IPS-20b (cell line): ENCODE measurements around the gene BRD7.

Experiments
- H3K27ac ChIP-seq: one replicate; pipeline ENCODE4 v1.5.1; 2013; ENCODE audit warnings: low read length
- H3K27me3 ChIP-seq: 2 replicates; pipeline ENCODE4 v1.6.1; 2013; ENCODE audit warnings: mild to moderate bottlenecking, low read length, inconsistent platforms; ENCODE audit not compliant: insufficient read depth
- H3K36me3 ChIP-seq: 2 replicates; pipeline ENCODE4 v1.6.1; 2013; ENCODE audit warnings: low read depth, mild to moderate bottlenecking, inconsistent platforms, low read length, moderate library complexity; ENCODE audit not compliant: insufficient read depth
- H3K4me1 ChIP-seq: 2 replicates; pipeline ENCODE4 v1.6.1; 2013; ENCODE audit warnings: mild to moderate bottlenecking, control low read depth, inconsistent platforms, low read length, moderate library complexity; ENCODE audit not compliant: insufficient read depth
- H3K4me3 ChIP-seq: 2 replicates; pipeline ENCODE4 v1.5.1; 2013; ENCODE audit warnings: mild to moderate bottlenecking, low read length, inconsistent platforms
- H3K9ac ChIP-seq: 2 replicates; pipeline ENCODE4 v1.6.1; 2013; ENCODE audit warnings: low read depth, mild to moderate bottlenecking, inconsistent platforms, low read length, moderate library complexity
- H3K9me3 ChIP-seq: 2 replicates; pipeline ENCODE4 v1.6.1; 2013; ENCODE audit warnings: mild to moderate bottlenecking, low read depth, low read length, inconsistent platforms; ENCODE audit not compliant: insufficient read depth

The BRD7 gene

GRCh38 chr16:50286681-50287080 lies 82.1 kb downstream of the BRD7 start:
- Histone ChIP-seq H3K4me1 (no peaks in the 10 kb centered on the region), H3K36me3 (no peaks in the 10 kb centered on the region), H3K4me3 (no peak overlapping the region), H3K9me3 (no peaks in the 10 kb centered on the region), H3K9ac (no peak overlapping the region), H3K27me3 (no peaks in the 10 kb centered on the region), H3K27ac (no peak overlapping the region)

GRCh38 chr16:50285406-50286003 lies 83.3 kb downstream of the BRD7 start:
- no peak overlapping the region for H3K4me3 ChIP-seq
- no peaks in the 10 kb centered on the region for H3K27me3 ChIP-seq
- H3K4me1 ChIP-seq = no peaks in the 10 kb centered on the region
- H3K9me3 ChIP-seq = no peaks in the 10 kb centered on the region
- no peak overlapping the region for H3K9ac ChIP-seq
- no peak overlapping the region for H3K27ac ChIP-seq
- no peaks in the 10 kb centered on the region for H3K36me3 ChIP-seq

GRCh38 chr16:50284131-50284911 lies 84.5 kb downstream of the BRD7 start:
- H3K27me3 ChIP-seq = no peaks in the 10 kb centered on the region
- H3K27ac ChIP-seq = no peak overlapping the region
- no peaks in the 10 kb centered on the region for H3K36me3 ChIP-seq
- H3K9me3 ChIP-seq = no peaks in the 10 kb centered on the region
- H3K4me1 ChIP-seq = no peaks in the 10 kb centered on the region
- no peak overlapping the region for H3K9ac ChIP-seq
- no peak overlapping the region for H3K4me3 ChIP-seq

DNA sequence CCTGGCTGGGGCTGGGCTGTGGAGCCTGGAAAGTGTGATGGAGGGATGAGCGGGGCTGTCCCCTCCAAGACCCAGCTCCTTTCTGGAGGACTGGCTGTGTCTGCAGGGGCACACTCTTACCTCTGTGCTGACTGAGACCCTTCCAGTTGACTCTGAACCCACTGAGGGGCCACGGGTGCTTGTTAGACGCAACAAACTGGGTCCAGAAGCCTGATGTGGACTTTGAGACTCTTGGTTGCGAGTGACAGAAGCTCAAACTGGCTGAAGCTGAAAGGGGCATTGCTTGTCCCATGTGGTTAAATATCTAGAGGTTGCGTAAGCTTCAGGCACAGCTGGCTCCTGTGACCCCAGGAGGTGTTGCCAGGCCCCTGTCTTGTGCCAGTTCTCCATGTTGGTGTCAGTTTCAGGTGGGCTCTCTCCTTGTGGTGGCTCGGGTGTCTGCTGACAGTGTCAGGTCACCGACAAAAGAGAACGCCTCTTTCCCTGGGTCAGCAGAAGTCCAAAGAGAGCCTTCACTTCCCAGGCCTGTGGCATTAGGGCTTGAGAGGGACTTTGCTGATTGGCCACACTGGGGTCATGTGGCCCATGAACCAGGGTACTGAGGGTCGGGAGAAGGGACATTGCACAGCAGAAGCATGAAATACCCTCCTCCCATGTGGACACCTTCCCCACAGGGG lies 85.7 kb downstream of the BRD7 start:
- H3K4me1 ChIP-seq = no peaks in the 10 kb centered on the region
- no peak overlapping the region for H3K27ac ChIP-seq
- no peak overlapping the region for H3K9ac ChIP-seq

DNA sequence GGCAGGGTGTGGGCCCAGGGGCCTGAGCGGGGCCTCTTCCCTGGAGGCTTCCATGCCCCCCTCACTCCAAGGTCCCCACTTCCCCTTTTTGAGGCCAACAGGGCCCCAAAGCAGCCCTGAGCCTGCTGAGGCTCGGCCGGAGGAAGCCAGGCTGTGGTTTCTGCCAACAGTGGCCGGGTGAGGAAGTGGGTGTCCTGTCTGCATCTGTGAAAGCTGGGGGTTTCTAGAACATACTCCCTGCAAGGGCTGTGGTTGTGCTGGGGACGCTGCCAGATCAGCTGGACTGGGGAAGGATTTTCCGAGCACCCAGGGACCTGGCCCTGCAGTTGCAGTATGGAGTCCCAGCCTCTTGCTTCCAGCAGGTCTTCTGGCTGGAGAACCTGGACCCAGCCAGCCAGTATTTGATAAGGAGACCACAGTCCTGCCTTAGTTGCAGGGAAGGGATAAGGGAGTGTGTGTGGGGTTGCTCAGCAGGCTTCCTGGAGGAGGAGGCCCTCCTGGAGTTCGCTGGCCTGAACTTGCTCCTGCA lies 86.7 kb downstream of the BRD7 start:
- Histone ChIP-seq H3K4me1 (no peaks in the 10 kb centered on the region), H3K27ac (no peak overlapping the region), H3K4me3 (no peak overlapping the region), H3K36me3 (no peaks in the 10 kb centered on the region), H3K9ac (no peak overlapping the region), H3K9me3 (peaks cover 3% of the 10 kb centered on the region; the same call in 1 of the 2 replicates), H3K27me3 (no peaks in the 10 kb centered on the region)

More for the DNA sequence above, 85.7 kb downstream of the BRD7 start:
- peaks cover 3% of the 10 kb centered on the region; the same call in 1 of the 2 replicates for H3K9me3 ChIP-seq
- H3K36me3 ChIP-seq = no peaks in the 10 kb centered on the region
- no peak overlapping the region for H3K4me3 ChIP-seq
- no peaks in the 10 kb centered on the region for H3K27me3 ChIP-seq

DNA sequence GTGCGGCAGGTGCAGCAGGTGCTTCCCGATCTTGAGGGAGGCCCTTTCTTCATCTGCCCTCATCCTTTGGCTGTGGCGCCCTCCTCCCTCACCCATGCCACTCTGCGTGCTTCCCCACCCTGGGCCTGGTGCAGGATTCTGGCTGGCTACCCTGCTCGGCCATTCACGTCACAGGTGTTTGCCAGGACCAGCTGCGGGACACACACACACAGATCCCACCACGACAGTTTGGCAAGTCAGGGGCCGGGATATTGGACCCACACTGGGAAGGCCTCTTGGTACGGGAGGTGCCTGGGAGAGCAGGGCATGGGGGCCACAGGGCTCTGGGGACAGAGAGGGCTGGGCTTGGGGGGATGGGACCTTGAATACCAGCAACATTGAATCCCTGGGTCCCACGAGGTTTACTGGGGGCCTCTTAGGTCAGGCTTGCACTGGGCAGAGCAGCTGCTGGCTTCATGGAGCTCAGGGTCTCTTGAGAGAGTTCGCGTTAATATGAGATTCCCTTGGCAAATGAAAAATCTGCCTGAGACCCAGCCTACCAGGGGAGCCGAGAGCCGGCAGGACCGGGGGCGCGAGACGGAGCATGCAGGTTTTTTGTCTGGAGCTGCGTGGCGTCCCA lies 87.3 kb downstream of the BRD7 start:
- no peaks in the 10 kb centered on the region for H3K4me1 ChIP-seq
- H3K4me3 ChIP-seq = no peak overlapping the region
- H3K27me3 ChIP-seq = no peaks in the 10 kb centered on the region
- no peak overlapping the region for H3K9ac ChIP-seq
- H3K9me3 ChIP-seq = peaks cover 3% of the 10 kb centered on the region; the same call in 1 of the 2 replicates
- H3K36me3 ChIP-seq = no peaks in the 10 kb centered on the region
- H3K27ac ChIP-seq = no peak overlapping the region

DNA sequence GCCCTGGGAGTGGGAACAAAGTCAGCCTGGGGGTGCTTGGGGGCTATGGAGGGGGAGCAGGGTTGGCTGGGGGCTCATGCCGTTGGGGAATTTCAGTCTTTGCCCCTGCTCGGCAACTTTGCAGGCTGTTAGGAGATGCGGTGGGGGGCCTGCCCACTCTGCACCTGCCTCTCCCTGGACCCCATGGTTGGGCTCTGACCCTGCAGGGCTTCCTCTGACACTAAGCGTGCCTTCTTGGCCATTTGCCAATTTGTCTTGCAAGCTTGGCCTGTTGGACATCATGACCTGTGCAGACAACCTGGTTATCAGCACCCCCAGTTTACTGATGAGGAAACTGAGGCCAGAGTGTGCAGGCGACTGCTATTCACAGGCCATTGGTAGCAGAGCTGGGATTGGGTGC lies 87.9 kb downstream of the BRD7 start:
- H3K4me1 ChIP-seq = no peaks in the 10 kb centered on the region
- H3K9me3 ChIP-seq = peaks cover 3% of the 10 kb centered on the region; the same call in 1 of the 2 replicates
- no peak overlapping the region for H3K27ac ChIP-seq
- no peak overlapping the region for H3K9ac ChIP-seq
- no peak overlapping the region for H3K4me3 ChIP-seq
- no peaks in the 10 kb centered on the region for H3K36me3 ChIP-seq
- no peaks in the 10 kb centered on the region for H3K27me3 ChIP-seq

DNA sequence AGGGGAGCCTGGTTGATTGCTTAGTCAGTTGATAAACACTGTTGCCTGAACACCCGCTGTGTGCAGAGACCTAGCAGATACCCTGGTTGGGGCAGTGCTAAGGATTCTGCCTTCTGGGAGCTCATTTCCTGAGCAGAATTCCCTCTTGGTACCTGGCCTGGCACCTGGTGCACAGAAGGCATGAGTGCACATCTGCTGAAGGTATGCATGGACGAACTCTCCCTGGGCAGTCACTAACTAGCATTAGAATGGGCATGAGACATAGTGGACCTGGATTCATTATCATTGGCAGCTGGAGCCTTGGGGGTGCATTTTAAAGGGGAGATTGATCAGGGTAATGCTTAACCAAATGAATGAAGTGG lies 89.3 kb downstream of the BRD7 start:
- no peak overlapping the region for H3K4me3 ChIP-seq
- no peaks in the 10 kb centered on the region for H3K4me1 ChIP-seq
- H3K9me3 ChIP-seq = peaks cover 3% of the 10 kb centered on the region; the same call in 1 of the 2 replicates
- H3K9ac ChIP-seq = no peak overlapping the region
- H3K27ac ChIP-seq = no peak overlapping the region
- H3K36me3 ChIP-seq = no peaks in the 10 kb centered on the region
- no peaks in the 10 kb centered on the region for H3K27me3 ChIP-seq

- Histone ChIP-seq H3K9me3 (peaks cover 3% of the 10 kb centered on the region; the same call in 1 of the 2 replicates), H3K9ac (no peak overlapping the region), H3K4me3 (no peak overlapping the region), H3K4me1 (no peaks in the 10 kb centered on the region), H3K27me3 (no peaks in the 10 kb centered on the region), H3K36me3 (no peaks in the 10 kb centered on the region), H3K27ac (no peak overlapping the region)
Observed at GRCh38 chr16:50278251-50278650, 90.5 kb downstream of the BRD7 start.

DNA sequence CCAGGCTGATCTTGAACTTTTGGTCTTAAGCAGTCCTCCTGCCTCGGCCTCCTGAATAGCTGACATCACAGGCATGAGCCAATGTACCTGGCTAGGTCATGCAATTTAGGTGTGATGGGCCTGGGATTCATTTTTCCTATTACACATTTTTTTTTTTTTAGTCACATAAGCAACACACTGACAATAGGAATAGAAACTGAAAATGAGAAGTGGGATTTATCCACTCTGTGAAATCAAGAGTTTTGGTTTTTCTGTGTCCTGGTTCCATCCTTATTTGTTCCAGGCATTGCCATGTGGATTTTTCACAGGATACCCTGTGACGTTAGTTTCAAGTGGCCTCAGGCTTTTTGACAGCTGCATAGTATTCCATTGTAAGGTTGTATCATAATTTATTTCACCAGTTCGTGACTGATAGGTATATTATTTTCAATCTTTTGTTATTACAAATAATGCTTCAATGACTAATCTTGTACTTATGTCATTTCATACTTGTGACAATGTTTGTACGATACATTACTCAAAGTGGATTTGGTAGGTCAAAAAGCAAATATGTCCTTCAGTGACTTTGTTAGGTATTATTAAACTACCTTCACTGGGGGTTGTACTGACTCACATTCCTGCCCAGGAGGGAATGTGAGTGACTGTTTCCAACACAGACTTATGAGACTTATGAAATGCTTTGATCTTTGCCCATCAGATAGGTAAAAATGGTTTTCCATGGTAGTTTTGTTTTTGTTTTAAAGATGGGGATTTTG lies 91.8 kb downstream of the BRD7 start:
- H3K9ac ChIP-seq = no peak overlapping the region
- no peak overlapping the region for H3K4me3 ChIP-seq
- peaks cover 3% of the 10 kb centered on the region; the same call in 1 of the 2 replicates for H3K9me3 ChIP-seq
- H3K36me3 ChIP-seq = no peaks in the 10 kb centered on the region
- H3K27ac ChIP-seq = no peak overlapping the region
- H3K4me1 ChIP-seq = no peaks in the 10 kb centered on the region
- no peaks in the 10 kb centered on the region for H3K27me3 ChIP-seq

DNA sequence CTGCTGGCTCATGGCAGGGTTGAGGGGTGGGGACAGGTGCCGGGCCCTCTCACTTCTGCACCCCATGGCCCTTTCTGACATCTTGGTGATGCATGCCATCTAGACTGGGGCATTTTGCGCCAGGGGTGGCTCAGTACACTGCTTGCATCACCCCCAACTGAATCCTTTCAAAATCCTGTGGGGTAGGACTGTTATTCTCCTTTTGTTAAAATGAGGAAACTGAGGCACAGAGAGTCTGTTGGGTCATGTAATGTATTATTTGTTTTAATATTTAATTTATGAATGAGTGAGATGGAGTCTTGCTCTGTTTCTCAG lies 92.5 kb downstream of the BRD7 start:
- Histone ChIP-seq H3K36me3 (no peaks in the 10 kb centered on the region), H3K9me3 (peaks cover 3% of the 10 kb centered on the region; the same call in 1 of the 2 replicates), H3K9ac (no peak overlapping the region), H3K4me3 (no peak overlapping the region), H3K27ac (no peak overlapping the region), H3K4me1 (no peaks in the 10 kb centered on the region), H3K27me3 (no peaks in the 10 kb centered on the region)
